Suppressor macrophage treated with lipopolysaccharide for 4 hours (primary cell): ENCODE measurements around the gene DES.

ENCODE experiments used
- DNase-seq: peaks from one replicate; pipeline ENCODE4 v3.0.0-alpha.2; 2020

DES gene

DNA sequence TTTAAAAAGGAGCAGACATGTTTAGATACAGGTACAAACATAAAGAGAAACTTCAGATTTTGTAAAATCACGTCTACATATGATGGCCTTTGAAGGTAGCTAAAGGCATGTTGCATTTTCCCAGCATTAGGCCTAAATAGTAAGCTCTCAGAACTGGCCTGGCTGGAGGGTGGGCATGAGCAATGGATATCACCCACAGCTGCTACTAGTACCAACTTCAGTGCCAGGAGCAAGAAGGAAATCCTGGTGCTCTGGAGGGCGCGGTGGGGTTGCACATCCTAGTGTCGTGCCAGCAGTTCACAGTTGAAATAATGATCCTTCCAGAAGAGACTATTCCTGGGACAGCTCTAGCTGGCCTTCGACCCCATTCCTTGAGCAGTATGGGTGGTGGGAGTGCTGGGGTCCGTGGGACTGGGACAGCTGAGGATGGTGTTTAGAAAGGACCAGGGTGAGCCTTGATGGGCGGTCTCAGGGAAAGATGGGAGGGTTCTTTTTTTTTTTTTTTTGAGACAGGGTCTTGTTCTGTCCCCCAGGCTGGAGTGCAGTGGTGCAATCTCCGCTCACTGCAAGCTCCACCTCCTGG, 4.9 kb downstream of the DES start:
- no peak for DNase-seq

GRCh38 chr2:219423652-219424377, 5.6 kb downstream of the DES start:
- DNase-seq, result no peak

GRCh38 chr2:219425238-219426067, 7.3 kb downstream of the DES start:
- DNase-seq, result no peak

DNA sequence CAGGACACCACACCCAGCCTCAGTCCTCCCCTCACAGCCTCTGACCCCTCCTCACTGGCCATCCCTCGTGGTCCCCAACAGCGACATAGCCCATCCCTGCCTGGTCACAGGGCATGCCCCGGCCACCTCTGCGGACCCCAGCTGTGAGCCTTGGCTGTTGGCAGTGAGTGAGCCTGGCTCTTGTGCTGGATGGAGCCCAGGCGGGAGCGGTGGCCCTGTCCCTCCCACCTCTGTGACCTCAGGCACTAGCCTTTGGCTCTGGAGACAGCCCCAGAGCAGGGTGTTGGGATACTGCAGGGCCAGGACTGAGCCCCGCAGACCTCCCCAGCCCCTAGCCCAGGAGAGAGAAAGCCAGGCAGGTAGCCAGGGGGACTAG, 7.9 kb downstream of the DES start:
- DNase-seq, result no peak

DNA sequence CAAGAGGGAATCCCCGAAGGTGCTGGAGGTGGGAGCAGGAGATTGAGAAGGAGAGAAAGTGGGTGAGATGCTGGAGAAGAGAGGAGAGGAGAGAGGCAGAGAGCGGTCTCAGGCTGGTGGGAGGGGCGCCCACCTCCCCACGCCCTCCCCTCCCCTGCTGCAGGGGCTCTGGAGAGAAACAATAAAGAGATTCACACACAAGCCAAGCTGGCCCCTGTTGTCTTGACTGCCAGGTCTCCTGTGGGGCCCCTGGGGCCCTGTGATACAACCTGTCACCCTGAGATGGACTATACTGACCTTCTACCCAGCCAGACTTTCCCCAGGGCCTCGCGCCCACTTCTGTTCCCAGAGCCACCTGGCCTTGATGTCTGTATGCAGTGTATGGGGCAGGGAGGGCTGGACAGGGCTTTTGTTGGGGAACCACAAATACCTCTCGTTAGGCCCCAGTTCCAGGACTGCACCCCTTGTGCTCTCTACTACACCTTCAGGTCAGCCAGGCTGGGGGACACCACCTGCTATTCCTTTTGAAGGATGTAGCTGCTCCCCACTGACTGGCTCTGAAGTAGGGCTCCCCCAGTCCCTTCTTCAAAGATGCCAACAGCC, 8.5 kb downstream of the DES start:
- DNase-seq, result no peak

- no peak for DNase-seq
Observed at GRCh38 chr2:219428469-219428868, 10.3 kb downstream of the DES start.

DNA sequence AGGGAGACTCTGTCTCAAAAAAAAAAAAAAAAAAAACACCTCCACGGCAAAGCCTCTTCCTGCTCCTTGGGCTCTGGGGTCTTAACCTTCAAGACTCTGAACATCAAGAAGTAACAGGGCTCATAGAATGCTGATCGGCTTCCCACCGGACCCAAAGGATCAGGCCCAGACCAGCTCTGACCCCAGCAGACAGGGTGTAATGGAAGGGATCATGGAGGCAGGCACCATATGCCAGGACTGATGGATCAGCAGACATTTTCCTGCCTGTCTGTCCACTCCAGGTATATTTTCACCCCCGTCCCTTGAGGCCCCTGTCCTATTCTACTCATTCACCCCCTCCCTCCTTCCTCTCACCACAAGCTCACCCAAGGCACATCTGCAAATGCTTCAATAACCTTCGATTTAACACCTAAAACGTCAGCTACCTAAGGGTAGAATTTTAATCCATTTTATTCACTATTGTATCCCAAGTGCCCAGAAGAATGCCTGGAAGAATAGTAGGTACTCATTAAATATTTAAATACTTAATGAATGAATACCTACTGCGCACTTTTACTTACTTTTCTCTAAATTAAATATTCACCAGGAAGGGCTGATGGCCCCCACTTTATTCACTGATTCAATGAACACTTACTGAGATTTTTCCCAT, 11.9 kb downstream of the DES start:
- DNase-seq, result no peak

- peak; percentile 17 for DNase-seq
Observed at GRCh38 chr2:219430633-219431615, 12.7 kb downstream of the DES start.

DNA sequence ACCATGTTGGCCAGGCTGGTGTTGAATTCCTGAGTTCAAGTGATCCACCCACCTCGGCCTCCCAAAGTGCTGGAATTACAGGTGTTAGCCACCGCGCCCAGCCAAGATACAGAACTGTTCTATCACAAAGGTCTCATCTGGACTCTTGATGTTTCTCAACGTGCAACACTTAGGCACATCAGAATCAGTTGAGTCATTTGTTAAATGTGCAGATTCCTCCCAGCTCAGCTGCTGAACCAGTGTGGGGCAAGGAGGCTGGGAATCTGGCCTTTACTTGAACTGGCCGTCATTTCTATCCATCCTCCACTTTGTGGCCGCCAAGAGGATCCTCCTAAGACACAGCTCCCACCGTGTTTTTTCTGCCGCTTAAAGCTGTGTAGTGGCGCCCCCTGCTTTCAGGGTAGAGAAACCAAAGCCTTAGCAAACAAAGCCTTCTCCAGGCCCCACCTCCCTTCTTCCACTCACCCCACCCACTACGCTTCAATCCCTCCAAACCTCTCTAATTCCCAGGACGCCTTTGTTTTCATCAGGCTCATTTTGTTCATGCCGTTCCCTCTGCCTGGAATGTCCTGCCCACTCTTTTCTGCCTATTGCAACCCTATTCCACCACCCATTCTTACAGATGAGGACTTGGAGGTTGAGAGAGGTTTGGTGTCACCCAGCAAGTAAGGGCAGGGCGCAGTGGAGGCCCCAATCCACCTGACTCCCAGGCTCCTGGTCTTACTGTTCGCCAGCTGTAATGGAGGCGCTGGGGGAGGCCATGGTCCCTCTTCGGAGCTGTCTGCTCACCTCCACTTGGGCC, 15.7 kb downstream of the DES start:
- DNase-seq, result peak; percentile 42

DNA sequence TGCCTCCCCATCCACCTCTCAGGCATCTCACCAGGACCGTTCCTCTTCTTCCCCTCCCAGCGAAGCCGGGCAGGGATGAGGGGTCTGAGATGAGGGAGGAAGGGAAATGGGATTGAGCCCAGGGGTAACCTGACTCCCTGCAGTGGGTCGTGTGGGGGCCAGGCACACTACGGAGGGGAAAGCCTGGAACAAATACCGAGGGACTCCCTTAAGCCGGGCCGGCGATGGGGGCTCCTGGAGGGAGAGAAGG, 16.2 kb downstream of the DES start:
- no peak for DNase-seq

DNA sequence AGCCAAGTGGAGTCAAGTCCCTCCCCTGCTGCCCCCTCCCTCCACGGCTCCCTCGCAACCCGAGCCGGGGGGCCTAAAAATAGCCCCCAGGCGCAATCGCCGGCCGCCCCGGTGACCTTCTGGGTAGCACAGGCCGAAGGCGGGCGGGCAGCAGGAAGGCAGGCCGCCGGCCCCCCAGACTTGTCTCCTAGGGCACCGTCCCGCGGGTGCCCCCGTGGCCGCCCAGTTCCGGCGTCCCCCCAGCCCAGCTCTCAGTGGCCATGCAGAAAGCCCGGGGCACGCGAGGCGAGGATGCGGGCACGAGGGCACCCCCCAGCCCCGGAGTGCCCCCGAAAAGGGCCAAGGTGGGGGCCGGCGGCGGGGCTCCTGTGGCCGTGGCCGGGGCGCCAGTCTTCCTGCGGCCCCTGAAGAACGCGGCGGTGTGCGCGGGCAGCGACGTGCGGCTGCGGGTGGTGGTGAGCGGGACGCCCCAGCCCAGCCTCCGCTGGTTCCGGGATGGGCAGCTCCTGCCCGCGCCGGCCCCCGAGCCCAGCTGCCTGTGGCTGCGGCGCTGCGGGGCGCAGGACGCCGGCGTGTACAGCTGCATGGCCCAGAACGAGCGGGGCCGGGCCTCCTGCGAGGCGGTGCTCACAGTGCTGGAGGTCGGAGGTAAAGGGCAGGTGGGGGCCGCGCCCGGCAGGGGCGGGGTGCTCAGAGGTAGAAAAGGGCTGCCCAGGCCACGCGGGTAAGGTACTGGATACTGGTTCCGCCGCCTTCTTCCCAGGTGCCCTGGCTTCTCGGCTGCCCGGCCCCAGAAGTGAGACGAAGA, 16.7 kb downstream of the DES start, which contains the start of gene SPEG:
Gene SPEG, plus strand, starts transcription at position 126 of the 808 bp plus-strand sequence. Its CDS starts 135 bp downstream, at position 261.
- DNase-seq, result no peak

- no peak for DNase-seq
Observed at GRCh38 chr2:219435701-219436100, 17.5 kb downstream of the DES start.

DNA sequence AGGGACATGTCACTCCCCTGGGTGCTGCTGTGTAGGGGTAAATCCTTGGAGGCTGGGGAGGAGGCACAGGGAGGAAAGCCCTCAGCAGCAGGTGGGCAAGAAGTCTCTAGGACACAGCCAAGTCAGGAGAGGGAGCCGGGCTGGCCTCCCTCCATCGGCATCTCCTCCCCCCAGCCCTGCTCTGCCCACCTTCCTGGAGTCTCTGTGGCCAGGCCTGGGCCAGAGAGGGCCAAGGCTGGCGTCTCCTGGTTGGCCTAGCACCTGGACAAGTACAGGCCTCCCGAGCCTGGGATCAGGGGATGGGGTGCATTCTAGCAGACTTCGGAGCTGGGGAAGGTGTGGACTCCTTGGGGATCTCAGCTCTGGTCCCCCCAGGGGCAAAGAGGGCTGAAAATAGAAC, 18.3 kb downstream of the DES start:
- DNase-seq, result no peak

DNA sequence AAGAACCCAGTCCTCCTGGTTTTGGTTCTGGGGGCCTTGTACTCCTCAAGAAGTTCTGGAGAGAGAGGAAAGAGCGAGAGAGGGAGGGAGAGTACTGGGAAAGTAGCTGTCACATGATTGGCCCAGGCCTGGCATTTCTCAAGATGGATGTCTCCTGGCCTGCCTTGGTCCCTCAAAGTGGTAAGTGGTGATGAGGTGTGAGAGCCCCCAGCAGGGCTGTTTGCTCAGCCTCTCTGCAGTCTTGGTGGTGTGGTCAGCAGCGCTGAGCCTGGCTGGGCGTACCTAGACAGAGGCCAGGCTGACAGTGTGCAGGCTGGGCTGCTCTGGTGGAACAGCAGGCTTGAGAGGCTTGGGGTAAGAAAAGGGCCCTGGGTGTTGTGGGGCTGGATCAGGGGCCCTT, 19.0 kb downstream of the DES start:
- no peak for DNase-seq

GRCh38 chr2:219437690-219438206, 19.6 kb downstream of the DES start:
- no peak for DNase-seq

DNA sequence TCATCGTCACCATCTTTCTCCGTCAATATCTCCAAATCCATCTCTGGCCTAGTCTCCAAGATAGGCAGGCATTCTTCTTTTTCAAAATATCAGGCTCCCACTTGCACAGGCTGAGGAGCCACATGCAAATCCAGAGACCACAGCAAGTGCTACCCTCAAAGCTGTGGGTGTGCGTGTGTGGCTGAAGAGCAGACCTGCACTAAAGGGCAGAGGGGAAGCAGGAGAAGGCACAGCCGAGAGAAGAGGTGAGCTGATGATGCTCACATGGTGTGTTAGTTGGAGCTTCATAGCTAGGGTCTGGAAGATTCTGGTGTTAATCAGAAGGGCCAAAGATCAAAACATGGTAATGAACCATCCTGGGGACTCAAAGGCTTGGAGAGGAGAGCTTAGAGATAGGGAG, 20.3 kb downstream of the DES start:
- DNase-seq, result no peak

GRCh38 chr2:219439506-219439905, 21.3 kb downstream of the DES start:
- DNase-seq, result no peak

DNA sequence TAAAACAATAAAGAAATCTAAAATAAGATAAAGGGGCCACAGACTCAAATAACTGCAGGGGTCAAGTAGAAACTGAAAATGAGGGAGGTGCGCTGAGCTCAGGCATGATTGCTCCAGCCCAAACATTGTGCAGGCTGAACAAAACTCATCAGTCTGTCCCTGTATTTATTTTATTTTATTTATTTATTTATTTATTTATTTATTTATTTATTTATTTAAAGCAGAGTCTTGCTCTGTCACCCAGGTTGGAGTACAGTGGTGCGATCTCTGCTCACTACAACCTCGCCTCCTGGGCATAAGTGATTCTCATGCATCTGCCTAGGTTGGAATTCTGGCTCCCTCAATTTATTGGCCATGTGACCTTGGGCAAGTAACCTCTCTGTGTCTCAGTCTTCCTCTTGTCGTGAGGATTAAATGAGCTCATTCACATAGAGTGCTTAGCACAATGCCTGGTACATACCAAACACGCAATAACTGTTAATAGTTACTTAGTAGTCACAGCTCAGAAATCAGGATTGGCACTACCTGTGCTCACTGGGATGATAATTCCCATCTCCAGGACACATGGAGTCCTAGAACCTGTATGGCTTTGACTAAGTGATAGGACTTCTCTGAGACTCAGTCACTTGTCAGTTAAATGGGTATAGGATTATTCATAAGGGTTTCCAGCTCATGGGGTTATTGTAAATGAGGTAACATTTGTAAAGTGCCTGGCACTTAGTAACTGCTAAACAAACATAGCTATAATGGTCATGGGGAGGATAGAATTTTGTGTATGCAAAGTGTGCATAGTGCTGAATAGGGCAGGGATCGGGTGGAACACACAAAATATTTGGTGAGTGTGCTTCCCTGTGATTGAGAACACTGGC, 22.4 kb downstream of the DES start:
- DNase-seq, result no peak
